Omental fat pad (tissue), 4 donors: ENCODE results near the gene RNF208. TPM values are rescaled to one million over a fixed set of nuclear protein-coding genes. Genes with fewer than 3 reads are reported as not detected.
"Not testable (repeated sequence)": the region's sequence is repeated elsewhere in the genome, so short reads cannot be mapped to it uniquely, and the experiment has no call there.

Experiments used
- ATAC-seq: fragments of 150-250 bp; one replicate; pipeline ENCODE4 v1.9.1; 2016; ENCODE audit warnings: mild to moderate bottlenecking, moderate library complexity; ENCODE audit not compliant: low FRiP score
- DNase-seq: peaks from one replicate; pipeline ENCODE4 v3.0.0-alpha.2; 2019; ENCODE audit warnings: low spot score
- CTCF ChIP-seq, 3 donors: fragments of 450-650 bp; IDR thresholded peaks; one replicate each; pipeline ENCODE4 v1.5.1; 2016 to 2017; ENCODE audit warnings: antibody characterized with exemption in 3 of 3, mild to moderate bottlenecking in 3 of 3, moderate library complexity in 2 of 3
- total RNA-seq, 4 donors: library from RNA; depleted of rRNA; stranded (reverse); fragments of >200 nt; gene quantifications; one replicate each; pipeline ENCODE4 v1.1.0, GENCODE V29; 2016

Gene RNF208
- total RNA-seq, 4 donors from 2014 or later = 0.65 to 1.0 (median 0.72) TPM; not detected in 1

- DNase-seq (no peak), ATAC-seq (no peak)
- TF ChIP-seq CTCF (IDR thresholded peaks at IDR 0.05) = no peak
These were observed 44.8 kb upstream of the RNF208 start for GRCh38 chr9:137266585-137267453.

DNA sequence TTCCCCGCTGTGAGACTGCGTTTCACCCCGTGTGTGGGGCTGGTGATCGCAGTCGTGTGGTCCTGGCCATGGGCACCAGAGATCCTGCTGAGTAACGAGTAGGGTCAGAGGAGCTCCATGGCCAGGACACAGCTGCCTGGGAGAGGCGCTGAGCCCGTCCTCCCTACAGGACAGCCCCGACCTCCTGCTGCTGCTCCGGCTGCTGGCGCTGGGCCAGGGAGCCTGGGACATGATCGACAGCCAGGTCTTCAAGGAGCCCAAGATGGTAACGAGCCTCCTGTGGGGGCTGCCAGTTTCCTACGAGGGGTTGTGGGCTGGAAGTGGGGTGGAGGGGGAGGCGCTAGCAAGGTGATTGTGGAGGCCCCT, 44.1 kb upstream of the RNF208 start:
- TF ChIP-seq CTCF (IDR thresholded peaks at IDR 0.05) = no peak
- ATAC-seq = no peak
- DNase-seq = no peak

- DNase-seq = no peak
- ATAC-seq = no peak
- no peak for TF ChIP-seq CTCF (IDR thresholded peaks at IDR 0.05)
These were observed 43.6 kb upstream of the RNF208 start for GRCh38 chr9:137265496-137266161.

DNA sequence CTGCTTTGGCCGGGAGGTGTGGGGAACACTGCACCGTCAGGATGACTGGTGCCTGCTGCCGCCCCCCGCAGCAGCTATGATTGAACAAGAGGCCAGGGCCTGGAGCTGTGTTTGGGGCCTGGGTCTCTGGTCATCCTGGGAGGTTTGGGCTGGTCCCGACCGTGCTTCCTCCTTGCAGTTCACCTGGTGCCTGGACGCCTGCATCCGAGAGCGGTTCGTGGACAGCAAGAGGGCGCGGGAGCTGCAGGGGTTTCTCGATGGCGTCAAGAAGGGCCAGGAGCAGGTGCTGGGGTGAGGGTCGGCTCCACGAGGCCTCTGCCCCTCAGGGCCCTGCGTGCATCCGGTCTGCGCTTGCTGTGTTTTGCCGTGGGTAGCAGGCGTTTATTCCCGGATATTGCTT, 42.0 kb upstream of the RNF208 start:
- ATAC-seq (no peak), DNase-seq (no peak)
- TF ChIP-seq CTCF (IDR thresholded peaks at IDR 0.05) = no peak

- TF ChIP-seq CTCF (IDR thresholded peaks at IDR 0.05) = no peak
- no peak for DNase-seq
- no peak for ATAC-seq
These were observed 41.5 kb upstream of the RNF208 start for GRCh38 chr9:137263506-137263905.

DNA sequence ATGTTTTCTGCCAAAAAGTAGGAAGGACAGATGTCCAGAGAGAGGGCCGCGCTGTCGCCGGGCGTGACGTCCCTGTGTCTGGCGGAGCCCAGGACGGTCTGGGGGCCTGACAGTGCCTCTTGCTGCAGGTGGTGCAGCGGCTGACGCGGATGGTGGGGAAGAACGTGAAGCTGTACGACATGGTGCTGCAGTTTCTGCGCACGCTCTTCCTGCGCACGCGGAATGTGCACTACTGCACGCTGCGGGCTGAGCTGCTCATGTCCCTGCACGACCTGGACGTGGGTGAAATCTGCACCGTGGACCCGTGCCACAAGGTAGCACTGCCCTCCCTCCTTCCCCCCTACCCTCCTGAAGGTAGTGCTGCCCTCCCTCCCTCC, 40.9 kb upstream of the RNF208 start:
- TF ChIP-seq CTCF (IDR thresholded peaks at IDR 0.05) = no peak
- no peak for ATAC-seq
- no peak for DNase-seq

- DNase-seq, ATAC-seq: not testable (repeated sequence)
These were observed 40.3 kb upstream of the RNF208 start for GRCh38 chr9:137262173-137262908.
